GM10248 (cell line): Measurements from ENCODE around the gene PURA.

Experiments used
- CTCF ChIA-PET: fragments of 300-600 bp; sonication (Branson Sonifier 250); formaldehyde crosslinking; extraction: SDS; loops from one replicate; lab custom pipeline; 2021; ENCODE audit warnings: antibody characterized with exemption; lab: Yijun Ruan, JAX
- POLR2A ChIA-PET: fragments of 350-650 bp; sonication (Branson Sonifier 250); formaldehyde crosslinking; extraction: SDS; loops from one replicate; lab custom pipeline; 2020; ENCODE audit warnings: antibody characterized with exemption; lab: Yijun Ruan, JAX
- DNase-seq: peaks from one replicate; pipeline ENCODE4 v3.0.0; 2012; ENCODE audit errors: extremely low spot score
- TF ChIP-seq, protein P1 (sequence below): IDR thresholded peaks from 2 replicates; pipeline ENCODE4 v1.5.1; 2012; ENCODE audit warnings: mild to moderate bottlenecking, low read depth; ENCODE audit errors: extremely low read depth, missing control alignments, control extremely low read depth

PURA gene

DNA sequence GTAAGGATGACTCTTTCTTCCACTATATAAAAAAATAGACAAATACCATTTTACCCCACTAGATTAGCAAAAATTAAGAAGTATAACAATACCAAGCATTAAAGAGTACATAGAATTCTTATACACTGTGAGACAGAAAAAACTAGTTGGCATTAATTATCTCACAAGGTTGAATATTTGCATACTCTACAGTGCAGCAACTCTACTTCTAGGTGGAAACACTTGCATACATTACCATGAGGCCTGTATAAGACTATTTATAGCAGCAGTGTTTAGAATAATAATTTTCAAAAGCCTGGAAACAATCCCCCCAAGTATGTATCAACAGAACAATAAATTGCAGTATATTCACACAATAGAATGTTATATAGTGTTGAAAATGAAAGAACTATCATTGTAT is 19.0 kb upstream of the PURA start:
- CTCF ChIA-PET = interaction anchor here (1.0 to 1.8 kb wide), 6 partner anchors 10 to 49 kb away, joined by 3 to 7 read pairs (median 5); no protein-coding TSS in a partner anchor
- TF ChIP-seq, protein P1, sequence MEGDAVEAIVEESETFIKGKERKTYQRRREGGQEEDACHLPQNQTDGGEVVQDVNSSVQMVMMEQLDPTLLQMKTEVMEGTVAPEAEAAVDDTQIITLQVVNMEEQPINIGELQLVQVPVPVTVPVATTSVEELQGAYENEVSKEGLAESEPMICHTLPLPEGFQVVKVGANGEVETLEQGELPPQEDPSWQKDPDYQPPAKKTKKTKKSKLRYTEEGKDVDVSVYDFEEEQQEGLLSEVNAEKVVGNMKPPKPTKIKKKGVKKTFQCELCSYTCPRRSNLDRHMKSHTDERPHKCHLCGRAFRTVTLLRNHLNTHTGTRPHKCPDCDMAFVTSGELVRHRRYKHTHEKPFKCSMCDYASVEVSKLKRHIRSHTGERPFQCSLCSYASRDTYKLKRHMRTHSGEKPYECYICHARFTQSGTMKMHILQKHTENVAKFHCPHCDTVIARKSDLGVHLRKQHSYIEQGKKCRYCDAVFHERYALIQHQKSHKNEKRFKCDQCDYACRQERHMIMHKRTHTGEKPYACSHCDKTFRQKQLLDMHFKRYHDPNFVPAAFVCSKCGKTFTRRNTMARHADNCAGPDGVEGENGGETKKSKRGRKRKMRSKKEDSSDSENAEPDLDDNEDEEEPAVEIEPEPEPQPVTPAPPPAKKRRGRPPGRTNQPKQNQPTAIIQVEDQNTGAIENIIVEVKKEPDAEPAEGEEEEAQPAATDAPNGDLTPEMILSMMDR = no peak
- POLR2A ChIA-PET = no interaction called here
- no peak for DNase-seq

DNA sequence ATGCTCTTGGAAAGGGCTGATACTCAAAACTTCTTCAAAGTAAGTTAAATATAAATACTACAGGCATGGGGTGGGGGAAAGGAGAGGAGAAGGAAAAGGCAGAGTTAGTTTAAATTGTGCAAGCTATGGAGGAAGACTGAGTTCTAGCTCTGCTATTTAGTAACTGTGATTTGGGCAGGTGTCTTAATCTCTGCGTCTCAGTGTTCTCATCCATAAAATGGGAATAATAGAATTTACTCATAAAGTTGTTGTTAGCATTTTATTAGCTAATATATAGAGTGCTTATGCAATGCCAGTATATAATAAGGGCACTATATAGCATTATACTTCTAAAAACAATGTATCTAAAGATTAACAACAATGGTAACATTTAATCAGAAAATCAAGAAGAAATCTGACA is 12.7 kb upstream of the PURA start:
- DNase-seq = no peak
- CTCF ChIA-PET = no interaction called here
- TF ChIP-seq, protein P1 = no peak
- POLR2A ChIA-PET = no interaction called here

DNA sequence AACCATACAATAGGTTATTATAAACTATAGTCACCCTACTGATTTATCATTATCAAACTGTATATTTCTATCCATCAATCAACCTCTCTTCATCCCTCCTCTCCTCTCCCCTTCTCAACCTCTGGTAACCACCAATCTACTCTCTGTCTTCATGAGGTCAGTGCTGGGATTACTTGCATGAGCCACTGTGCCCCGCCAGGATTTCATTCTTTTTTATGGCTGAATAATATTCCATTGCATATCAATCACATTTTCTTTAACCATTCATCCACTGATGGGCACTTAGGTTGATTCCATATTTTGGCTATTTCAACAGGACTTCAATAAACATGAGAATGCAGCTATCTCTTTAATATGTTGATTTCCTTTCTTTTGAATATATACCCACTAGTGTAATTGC is 10.8 kb upstream of the PURA start:
- ChIA-PET CTCF (interaction anchor here (0.7 to 1.3 kb wide), 4 partner anchors 23 to 42 kb away, joined by 3 read pairs; no protein-coding TSS in a partner anchor), POLR2A (no interaction called here)
- TF ChIP-seq, protein P1 = no peak
- DNase-seq = no peak

DNA sequence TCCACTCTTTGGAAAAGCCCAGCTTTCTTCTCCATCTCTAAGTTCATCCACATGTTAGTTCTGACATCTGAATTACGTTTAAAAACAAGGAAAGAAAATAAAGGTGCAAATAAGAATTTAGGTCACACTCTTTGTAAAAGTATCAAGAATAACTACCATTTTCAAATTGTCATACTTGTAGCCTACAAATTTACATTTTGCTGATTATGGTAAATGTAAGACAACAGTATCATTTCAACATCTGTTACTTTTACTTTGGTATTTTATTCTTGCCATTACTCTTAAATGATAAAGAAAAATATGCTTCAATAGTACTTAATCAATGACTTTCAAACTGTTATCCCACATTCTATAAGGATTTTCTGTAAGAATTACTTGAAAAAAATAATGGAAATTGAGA is 9.8 kb upstream of the PURA start:
- TF ChIP-seq, protein P1 = no peak
- no peak for DNase-seq
- CTCF ChIA-PET = interaction anchor here (1.2 to 1.4 kb wide), 3 partner anchors 17 to 31 kb away, joined by 3 read pairs; no protein-coding TSS in a partner anchor
- POLR2A ChIA-PET = no interaction called here

DNA sequence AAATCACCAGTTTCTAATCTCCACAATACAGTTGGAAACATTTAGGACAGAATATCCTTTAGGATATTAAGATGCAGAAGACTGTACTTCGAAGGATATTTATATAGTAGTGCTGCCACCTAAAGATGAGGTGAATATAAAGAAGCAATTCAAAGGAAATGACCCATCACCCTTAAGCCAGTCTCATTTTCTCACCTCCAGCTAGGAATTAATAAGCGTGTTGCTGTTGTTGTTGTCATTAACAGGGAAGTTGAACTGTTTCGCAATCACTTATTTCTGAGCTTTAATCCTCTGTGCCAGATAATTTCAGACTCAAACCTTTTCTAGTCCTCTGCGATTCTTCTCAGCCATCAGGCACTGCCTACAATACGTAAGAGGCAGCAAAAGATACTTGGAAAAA is 7.8 kb upstream of the PURA start:
- DNase-seq = no peak
- ChIA-PET POLR2A (no interaction called here), CTCF (interaction anchor here (1.0 to 1.4 kb wide), 7 partner anchors 30 to 331 kb away, joined by 3 to 5 read pairs (median 3); no protein-coding TSS in a partner anchor)
- TF ChIP-seq, protein P1 = no peak

DNA sequence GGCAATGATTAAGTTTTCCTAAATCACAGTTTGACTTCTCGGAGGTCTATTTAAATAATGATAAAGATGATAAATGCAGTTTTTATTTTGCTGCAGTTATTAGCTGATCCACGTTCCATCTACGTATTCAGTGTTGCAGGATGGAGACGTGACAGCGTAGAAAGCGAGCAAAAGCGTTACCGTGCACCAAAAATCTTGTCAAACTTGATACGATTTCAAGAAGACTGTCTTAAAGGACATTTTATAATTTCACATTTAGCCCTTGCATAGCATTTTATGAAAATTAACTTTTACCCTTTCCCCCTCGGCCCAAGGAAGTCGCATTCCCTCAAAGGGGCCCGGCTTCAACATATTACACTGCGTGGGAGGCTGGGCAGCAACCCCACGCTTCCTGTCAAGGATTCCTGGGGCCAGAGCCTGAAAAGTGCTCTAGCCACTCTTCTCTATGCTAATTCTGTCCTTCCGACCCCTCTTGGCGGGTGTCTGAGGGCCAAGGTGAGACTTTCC is 7.1 kb upstream of the PURA start:
- no peak for DNase-seq
- TF ChIP-seq, protein P1 = no peak
- POLR2A ChIA-PET = no interaction called here
- CTCF ChIA-PET = interaction anchor here (0.7 to 3.4 kb wide), 7 partner anchors 12 to 320 kb away, joined by 3 to 18 read pairs (median 5); no protein-coding TSS in a partner anchor
